GM18519 (cell line): Measurements from ENCODE around the gene SLC26A9.

Experiments
- ATAC-seq: cut with Tn5 transposase; IDR thresholded peaks from one replicate; pipeline ENCODE4 v1.9.1; 2021; ENCODE audit warnings: mild to moderate bottlenecking, moderate library complexity; ENCODE audit not compliant: unreplicated experiment, low FRiP score

Gene SLC26A9

DNA sequence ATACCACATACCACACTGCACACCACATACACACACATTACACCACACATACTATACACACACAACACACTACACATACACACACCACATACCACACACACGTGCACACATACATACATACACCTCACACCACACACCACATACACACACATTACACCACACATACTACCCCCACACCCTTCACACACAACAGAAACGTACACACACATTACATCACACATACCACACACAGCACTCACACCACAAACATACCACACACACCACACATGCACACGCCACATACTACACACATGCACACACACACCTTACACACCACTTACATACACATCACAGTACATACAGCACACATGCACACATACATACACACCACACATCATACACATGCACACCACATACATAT is 31.5 kb upstream of the SLC26A9 start:
- ATAC-seq, result no peak

DNA sequence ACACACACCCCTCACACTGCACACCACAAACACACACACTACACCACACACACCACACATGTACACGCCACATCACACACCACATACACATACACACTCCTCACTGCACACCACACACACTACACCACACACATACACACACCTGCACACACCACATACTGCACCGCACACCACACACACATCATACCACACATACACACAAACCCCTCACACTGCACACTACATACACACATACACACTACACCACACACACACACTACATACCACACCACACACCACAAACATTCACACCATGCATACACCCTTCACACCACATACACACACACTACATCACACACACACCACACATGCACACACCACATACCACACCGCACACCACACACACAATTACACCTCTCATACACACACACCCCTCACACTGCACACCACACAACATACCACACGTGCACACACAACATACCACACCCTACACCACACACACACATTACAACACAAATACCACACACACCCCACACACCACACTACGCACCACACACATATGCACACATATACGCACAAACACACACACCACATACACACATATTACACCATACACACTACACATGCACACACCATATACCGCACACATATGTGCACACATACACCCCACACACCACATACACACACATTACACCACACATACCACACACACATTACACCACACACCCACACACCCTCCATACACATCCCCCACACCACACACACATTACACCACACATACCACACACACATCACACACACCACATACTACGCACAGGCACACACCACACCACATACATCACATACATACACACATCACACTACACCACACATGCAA is 30.3 kb upstream of the SLC26A9 start:
- ATAC-seq, result no peak

DNA sequence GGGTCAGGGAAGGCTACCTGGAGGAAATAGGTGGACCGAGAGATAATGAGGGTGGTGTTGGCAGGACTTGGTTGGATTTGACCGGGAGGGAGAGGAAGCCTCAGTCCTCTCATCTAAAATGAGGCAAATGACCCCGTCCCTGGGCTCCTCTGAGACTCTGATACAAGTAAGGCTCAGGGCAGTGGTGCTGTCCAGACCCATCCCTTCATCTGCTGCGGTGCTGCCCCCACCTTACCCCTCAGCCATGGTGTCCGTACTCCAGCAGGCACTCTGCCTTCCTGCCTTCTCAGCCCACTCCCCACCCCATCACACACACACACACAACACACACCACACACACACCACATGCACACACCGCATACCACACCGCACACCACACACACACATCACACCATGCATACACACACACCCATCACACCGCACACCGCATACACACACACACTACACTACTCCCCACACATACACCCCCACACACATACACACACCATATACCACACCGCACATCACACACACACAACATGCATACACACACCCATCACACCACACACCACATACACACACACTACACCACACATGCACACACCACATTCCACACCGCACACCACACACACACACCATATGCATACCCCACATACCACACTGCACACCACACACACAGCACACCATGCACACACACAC is 29.4 kb upstream of the SLC26A9 start:
- ATAC-seq, result no peak

DNA sequence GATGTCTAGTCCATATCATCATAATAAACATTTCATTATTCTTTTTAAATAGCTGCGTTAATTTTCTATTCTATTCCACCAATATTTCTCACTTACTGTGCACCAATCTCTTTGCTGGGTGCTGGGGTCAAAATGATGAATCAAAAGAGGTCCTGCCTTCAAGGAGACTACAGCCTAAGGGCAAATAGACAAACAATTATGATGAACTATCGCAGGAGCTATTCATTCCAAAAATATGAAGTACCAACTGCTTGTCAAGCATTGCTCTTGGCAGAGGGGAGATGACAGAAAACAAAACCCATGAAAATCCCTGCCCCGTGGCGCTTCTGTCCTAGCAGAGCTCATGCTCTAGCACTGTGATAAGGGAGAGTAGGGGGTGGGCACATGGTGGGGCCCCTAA is 28.8 kb upstream of the SLC26A9 start:
- ATAC-seq, result no peak

DNA sequence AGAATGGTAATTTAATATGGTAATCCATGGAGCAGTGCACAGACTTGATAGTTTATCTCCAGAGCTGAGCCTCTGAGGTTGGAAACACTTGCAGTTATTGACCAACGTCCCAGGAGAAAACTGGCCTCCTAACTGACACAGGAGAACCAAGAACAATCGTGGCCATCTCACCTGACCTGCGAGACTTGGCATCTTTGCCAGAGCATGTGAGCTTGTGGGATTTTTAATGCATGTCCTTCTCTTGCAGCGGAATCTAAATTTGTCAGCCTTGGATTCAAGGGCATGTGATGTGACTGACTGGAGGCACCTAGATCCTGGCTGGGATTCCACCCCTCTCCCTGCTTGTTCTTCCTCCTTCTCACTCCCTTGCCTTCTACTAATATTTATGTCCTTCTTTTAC is 27.8 kb upstream of the SLC26A9 start:
- no peak for ATAC-seq

DNA sequence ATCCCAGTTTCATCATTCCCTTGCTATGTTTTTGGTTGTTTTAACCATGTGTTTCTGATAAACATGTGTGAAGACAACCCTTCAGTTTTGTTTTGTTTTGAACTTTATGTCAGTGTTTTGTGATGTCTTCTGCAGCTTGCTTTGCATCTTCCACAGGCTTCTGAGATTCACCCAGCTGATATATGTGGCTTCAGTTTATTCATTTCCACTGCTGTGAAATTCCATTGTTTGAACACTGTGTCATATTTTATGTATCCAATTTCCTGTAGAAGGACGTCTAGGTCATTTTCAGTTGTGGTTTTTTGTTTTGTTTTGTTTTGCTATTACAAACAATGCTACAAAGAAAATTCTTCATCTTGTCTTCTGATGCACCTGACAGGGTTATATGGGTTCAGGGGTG is 27.2 kb upstream of the SLC26A9 start:
- ATAC-seq, result no peak

DNA sequence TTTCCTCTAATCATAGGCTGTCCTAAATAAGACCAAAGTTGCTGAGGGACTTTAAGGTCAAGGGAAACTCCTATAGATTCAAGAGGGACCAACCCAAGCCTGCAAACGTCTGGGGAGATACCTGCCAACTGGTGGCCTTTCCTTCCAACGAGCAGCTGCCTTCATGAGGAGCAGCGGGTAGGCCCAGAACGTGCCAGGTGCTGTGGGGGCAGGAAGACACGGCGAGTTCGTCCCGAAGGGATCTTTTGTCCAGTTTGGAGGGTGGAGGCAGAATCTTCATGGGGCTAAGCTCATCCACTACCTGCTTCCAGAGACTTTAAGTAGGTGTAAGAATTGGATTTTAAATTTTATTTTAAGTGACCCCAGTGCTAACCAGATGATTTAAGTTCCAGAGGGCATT is 26.0 kb upstream of the SLC26A9 start:
- ATAC-seq, result no peak

DNA sequence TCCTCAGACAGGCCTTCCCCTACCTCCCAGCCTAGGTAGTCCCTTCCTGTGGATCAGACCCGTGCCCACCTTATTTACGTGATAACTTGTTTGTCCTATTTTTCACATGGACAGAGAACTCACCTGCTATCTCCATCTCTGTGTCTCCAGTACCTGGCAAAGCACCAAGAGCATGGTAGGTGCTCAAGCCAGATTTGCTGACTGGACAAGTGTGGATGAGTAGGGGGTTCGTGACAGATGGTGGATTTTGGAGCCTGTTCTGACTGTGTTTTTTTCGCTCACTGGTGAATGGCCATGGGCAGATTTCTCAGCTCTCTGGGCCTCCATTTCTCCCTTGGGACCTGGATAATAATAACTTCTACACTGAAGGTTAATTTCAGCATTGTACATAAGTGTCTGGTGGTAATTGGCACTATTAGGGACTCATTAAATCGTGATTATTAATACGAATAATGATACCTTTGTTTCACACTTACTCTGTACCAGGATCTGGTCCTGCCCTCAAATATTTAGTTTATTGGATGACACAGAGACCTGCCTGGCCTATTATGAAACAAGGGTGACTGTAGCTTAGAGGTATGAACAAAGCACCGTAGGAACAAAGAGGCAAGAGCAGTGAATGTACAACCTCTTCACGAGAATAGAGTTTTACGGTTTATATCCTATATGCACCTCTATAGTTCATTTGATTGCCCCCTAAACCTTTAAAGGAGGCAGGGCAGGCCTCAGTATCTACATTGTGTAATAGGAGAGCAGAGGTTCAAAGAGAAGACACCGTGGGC is 24.5 kb upstream of the SLC26A9 start:
- ATAC-seq, result no peak

DNA sequence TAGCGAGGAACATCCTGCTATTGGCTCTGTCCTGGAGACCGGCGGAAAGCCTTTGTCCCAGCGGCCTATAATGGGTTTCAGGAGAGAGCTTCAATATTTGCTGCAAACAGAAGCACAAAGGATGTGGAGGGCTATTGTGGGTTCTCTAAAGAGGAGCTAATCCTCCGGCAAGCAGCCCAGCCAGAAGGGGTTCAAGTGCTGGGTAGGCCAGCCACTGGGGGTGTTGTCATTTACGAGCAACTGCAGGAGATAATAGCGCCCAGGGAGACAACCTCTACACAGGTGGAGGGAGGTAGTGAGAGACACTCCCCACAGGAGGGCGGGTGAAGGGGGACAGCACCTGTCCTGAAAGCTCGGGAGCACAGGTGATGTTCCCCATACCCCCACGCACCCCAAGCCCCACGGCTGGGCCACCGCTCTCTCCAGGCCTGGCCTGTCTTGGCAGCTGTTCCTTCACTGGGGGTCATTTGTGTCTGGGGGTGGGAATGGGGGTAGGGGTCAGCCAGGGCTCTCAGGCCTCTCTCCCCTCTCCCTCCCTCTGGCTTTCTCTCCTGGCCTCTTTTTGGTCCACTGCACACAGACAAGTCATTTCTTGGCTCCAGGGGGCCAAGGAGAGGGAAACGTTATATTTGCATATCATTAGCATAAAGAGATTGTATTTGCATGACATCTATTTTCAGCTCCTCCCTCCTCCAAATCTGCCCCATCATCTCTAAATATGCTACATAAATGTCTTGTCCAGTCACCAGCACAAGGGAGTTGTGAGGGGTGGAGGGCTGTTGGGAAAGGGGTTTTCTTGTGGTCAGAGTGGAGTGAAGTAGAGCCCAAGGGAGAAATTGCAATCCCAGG is 22.0 kb upstream of the SLC26A9 start:
- no peak for ATAC-seq

DNA sequence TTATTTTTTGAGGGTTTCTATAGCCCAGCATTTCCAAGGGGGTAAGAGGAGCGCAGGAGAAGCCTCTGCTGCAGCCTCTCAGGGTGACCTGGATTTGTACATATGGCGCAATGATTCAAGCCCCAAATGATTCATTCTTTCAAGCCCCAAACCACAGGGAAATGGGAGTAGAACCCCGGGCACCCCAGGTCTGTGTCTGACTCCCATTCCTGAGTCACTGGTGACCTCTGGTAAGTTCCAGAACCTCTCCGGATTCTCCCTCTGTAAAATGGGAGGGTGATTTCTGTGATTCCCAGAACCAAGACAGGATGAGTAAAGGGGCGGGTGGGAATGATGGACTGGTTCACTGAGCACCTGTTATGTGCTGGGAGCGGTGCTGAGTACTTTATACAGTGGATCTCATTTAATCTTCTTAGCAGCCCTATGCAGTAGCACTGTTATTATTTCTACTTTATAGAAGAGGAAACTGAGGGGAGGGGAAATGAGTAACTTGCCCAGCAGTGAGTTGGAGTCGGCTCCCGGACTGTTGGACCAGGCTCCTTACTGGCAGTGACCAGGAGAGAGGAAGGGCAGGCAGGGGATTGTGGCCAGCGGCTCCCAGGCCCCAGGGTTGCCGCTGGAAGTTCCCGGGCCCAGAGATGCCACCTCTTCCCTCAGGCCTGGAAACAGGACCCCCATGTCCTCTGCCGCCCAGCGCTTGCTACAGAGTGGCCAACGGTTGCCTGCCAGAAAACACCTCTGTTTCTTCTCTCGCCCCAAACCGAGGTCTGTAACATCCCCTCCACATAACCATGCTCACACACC is 20.3 kb upstream of the SLC26A9 start:
- no peak for ATAC-seq

DNA sequence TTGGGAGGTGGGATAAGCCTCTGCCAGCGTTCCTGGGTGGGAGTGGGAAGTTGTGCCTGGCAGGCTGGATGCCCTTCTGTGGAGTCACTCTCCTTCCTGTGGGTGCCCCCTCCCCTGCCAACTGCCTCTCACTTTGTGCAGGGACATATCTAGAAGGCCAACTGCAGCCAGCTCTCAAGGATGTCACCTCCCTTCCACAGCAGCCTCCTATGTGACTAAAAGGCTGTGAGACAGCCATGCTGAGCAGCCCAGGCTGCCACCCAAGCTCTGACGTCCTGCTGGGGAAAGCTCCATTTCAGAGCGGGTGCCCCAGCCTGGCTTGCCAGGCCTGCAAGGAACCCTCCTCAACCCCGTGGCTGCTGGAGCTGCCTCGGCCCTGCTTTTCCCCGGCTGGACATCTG is 19.6 kb upstream of the SLC26A9 start:
- ATAC-seq, result no peak

DNA sequence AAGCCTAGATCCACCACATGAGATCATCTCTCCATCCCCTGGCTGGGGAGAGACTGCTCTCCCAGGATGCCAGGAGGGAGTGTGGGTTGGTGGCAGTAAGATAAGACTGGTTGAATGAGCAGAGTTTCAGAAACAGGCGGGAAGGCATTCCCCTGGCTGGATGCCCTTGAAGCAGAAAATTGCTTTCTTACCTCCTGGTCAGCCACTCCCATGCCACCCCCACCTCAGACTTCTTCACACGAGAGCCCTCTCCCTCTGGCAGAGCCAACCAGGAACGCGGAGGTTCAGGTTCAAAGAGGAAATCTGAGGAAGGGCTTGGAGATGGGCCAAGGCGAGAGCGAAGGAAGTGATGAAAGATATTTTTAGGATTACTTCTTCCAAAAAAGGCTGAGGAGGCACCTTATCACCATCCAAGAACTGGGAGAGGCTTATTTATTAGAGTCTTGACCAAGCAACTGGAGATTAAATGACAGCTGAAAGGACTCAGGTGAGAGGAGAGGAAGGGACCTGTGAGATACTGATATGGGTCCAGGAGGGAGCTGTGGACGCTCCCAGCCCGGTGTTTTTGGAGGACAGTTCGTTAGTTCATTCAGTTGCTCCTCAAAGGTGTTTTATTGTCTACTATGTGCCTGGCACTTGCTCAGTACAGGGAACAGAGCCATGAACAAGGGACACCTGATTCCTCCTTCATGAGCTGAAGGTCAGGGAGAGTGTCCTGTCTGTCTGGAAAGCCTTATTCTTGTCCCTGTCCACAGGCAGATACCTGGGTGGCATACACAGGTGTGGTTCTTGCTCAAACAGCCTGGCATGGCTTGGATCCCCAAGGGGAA is 18.9 kb upstream of the SLC26A9 start:
- no peak for ATAC-seq

DNA sequence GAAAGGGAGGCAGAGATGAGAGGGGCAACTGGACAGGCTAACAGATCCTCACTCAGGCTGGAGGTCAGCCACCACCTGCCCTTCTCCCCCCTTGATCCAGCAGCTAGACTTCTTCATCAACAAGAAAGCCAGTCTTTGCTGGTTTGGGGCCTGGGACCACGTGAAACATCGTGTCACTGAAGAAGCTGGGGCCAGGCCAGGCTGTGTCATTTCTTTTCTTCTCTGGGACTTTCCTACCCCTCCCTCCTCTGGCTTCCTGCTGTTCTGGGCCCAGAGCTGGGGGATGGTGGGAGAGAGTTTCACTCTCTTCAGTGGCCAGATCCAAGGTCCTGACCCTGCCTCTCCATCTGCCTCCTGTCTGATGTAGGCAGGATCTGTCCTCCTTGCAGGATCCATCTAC is 18.1 kb upstream of the SLC26A9 start:
- ATAC-seq, result no peak

DNA sequence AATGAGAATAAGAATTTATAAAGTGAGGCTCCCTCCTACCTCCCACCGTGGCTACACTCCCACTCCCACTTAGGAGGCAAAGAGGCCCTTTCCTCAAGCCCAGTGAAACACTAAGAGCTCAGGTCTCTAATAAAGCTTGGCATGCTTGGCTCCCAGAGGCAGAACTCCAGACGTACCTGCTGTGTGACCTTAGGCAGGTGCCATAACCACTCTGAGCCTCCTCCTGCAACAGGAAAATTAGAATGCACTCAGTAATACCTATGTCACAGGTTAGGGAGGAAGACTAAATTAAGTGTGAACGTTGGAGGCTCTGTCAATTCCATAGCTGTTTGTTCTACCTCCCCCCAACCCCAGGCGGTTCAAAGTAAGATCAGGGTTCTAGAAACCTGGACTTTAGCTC is 16.5 kb upstream of the SLC26A9 start:
- no peak for ATAC-seq

DNA sequence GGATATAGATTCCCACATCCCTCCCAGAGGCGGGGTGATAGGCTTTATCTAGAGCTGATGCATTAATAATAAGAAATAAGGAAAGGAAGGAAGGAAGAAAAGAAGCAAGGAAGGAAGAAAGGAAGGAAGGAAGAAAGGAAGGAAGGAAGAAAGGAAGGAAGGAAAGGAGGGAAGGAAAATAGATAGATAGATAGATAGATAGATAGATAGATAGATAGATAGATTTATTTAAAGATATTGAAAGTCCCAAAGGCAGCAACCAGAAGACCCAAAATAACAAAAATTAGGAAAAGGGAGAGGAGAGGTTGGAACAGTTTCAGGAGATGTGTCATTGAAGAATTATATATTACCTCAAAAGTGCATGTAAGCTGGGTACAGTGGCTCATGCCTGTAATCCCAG is 12.2 kb upstream of the SLC26A9 start:
- ATAC-seq, result no peak

DNA sequence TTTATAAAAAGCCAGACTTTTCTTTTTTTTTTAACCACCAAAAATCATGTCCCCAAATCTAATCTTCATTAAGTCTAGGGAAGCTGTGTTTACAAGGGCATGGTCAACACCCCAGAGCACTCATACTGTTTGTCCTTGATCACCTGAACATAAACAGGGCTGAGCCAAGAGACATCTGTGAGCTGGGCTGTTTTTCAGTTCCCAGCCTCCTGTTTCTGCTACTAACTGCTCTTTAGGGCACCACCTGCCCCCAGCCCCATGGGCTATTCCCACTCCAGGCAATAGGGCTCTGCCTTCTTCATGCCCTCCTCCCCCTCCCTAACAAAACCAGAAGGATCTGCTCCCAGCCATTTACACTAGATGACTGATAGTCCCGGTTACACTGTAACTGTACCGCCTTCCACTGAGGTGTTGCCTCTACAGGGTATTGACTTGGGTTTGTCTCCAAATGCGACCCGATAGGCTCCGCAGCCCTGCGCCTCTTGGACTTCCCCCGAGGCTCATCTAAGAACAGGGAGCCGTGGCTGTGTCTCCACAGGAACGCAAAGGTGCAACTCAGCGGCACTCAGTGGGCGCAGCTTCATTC is 11.7 kb upstream of the SLC26A9 start:
- ATAC-seq, result no peak

DNA sequence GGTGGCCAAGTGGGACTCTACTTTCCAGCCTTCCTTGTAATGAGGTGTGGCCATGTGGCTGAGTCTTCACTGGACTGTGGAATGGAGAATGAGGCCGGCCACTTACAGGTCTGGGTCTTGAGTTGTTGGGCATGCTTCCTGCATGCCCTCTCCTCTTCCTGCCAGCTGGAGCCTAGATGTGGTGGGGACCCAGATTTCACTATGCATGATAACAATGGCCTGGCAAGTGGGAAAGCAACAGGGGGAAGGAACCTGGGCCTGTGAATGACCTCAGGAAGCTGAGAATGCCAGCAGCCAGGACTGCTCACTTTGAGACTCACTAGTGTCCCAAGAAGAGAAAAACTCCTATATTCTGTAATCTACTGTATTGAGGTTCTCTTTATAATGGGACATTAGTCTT is 8.5 kb upstream of the SLC26A9 start:
- no peak for ATAC-seq

DNA sequence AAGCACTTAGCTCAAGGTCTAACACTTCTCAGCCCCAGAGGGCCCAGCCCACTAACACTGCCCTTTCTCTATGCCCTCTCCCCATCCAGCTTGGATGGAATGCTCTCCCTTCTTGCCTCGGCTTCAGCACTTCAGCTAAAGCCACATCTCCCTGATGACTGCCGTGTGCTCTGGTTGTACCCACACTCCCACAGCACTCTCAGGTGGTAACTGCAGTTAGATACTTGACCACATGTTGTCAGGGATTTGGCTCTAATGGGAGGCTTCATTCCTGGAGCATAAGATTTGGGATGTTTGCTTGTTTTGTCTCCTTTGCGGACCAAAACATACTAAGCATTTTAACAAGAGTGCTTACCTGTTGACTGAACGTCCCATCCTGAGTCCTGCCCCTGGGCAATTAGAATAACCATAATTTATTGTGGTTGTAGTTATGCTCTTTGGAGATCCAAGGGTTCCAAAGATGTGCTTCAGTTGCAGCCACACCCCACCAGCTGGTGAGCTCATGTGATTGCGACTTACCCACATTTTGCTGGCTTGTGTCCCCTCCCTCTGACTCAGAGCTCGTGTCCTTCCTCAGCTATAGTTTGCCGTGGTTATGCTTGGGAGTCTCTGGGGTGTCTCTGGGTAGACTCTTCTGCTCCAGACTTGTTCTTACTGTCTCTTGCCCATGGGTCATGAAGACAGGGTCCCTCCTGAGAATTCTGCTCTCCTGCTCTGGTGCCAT is 7.7 kb upstream of the SLC26A9 start:
- ATAC-seq, result no peak
